Esophagus squamous epithelium (tissue), 5 donors: ENCODE results near the gene MAN2A1. TPM values are rescaled to one million over a fixed set of nuclear protein-coding genes. Genes with fewer than 3 reads are reported as not detected.

Experiments
- DNase-seq: peaks from one replicate; lab custom pipeline; 2025; lab: John Stamatoyannopoulos, UW
- H3K27ac ChIP-seq, 4 donors: fragments of 200-600 bp; sonication (generic); one replicate each; pipeline ENCODE4 v1.5.1; 2016 to 2019; ENCODE audit warnings: mild to moderate bottlenecking in 1 of 4
- H3K27me3 ChIP-seq, 4 donors: fragments of 200-600 bp; sonication (generic); 1 replicate in 3 of 4; 2 replicates in 1 of 4; pipeline versions ENCODE4 v1.5.1 to v1.6.0; 2017 to 2021; ENCODE audit warnings: antibody characterized with exemption in 1 of 4
- H3K36me3 ChIP-seq, 3 donors: fragments of 200-600 bp; sonication (generic); one replicate each; pipeline ENCODE4 v1.5.1; 2016 to 2019
- H3K4me1 ChIP-seq, 3 donors: fragments of 200-600 bp; sonication (generic); one replicate each; pipeline ENCODE4 v1.5.1; 2017 to 2019
- H3K4me3 ChIP-seq, 4 donors: fragments of 200-600 bp; sonication (generic); 1 replicate in 3 of 4; 2 replicates in 1 of 4; pipeline ENCODE4 v1.5.1; 2016 to 2019; ENCODE audit warnings: mild to moderate bottlenecking in 2 of 4, moderate library complexity in 1 of 4
- H3K9me3 ChIP-seq, 3 donors: fragments of 200-600 bp; sonication (generic); one replicate each; pipeline ENCODE4 v1.5.1; 2016 to 2019
- POLR2A ChIP-seq, 4 donors: fragments of 450-650 bp; IDR thresholded peaks; one replicate each; pipeline ENCODE4 v1.6.1; 2017; ENCODE audit warnings: antibody characterized with exemption in 4 of 4, mild to moderate bottlenecking in 4 of 4, moderate library complexity in 3 of 4
- WGBS, 2 donors: methylation state at CpG; one replicate each; pipeline ENCODE4 v1.1.5; 2018; 5-methylcytosine and 5-hydroxymethylcytosine counted together
- intact Hi-C: fragments of 100-400 bp; cut with DNase I; formaldehyde crosslinking; loops from one replicate; pipeline ENCODE4 v1.15.0; 2022
- total RNA-seq, 4 donors: library from RNA; depleted of rRNA; stranded (reverse); fragments of >200 nt; gene quantifications; one replicate each; pipeline ENCODE4 v1.1.0, GENCODE V29; 2016
- TF ChIP-seq, protein P1 (sequence below), 6 experiments: fragments of 450-650 bp in 4 of 6; fragments of 200-600 bp in 2 of 6; sonication (generic) in 2 of 6; IDR thresholded peaks; one replicate each; pipeline ENCODE4 v1.5.1; 2016 to 2019; ENCODE audit warnings: antibody characterized with exemption in 6 of 6, mild to moderate bottlenecking in 4 of 6, moderate library complexity in 4 of 6
- donor health status: DM: yes; HTN: yes; CAD: no.

Gene MAN2A1
- total RNA-seq, 4 donors from 2014 or later, result 27.4 to 40.1 (median 37.4) TPM

DNA sequence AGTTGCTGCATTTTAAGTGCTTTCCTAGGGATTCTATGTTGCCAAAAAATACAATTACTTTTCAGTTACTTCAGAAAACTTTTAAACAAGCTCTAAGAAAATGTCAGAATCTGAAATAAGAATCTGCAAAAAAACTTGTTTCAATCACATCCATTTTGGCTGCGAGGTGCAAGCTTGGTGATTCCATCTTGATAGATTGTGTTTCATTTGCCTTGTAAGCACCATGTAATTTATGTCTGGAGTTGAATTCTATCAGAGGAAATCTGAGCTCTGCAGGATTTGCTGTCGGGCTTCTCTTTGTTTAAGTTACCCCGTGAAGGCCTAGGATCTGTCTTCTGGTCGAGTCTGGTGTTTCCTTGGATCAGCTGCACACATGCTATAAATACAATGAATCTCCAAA lies 40.4 kb upstream of the MAN2A1 start:
- Histone ChIP-seq H3K36me3 (no peaks in the 10 kb centered on the region), H3K4me1 (no peaks in the 10 kb centered on the region), H3K9me3 (no peaks in the 10 kb centered on the region), H3K4me3 (no peak overlapping the region), H3K27ac (no peak overlapping the region), H3K27me3 (no peaks in the 10 kb centered on the region)
- WGBS, 2 donors, result 37 to 53% methylated on average over 3 to 4 of the region's 4 CpGs
- no peak for DNase-seq
- intact Hi-C loops, result no loop called here
- TF ChIP-seq, protein P1, sequence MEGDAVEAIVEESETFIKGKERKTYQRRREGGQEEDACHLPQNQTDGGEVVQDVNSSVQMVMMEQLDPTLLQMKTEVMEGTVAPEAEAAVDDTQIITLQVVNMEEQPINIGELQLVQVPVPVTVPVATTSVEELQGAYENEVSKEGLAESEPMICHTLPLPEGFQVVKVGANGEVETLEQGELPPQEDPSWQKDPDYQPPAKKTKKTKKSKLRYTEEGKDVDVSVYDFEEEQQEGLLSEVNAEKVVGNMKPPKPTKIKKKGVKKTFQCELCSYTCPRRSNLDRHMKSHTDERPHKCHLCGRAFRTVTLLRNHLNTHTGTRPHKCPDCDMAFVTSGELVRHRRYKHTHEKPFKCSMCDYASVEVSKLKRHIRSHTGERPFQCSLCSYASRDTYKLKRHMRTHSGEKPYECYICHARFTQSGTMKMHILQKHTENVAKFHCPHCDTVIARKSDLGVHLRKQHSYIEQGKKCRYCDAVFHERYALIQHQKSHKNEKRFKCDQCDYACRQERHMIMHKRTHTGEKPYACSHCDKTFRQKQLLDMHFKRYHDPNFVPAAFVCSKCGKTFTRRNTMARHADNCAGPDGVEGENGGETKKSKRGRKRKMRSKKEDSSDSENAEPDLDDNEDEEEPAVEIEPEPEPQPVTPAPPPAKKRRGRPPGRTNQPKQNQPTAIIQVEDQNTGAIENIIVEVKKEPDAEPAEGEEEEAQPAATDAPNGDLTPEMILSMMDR (IDR thresholded peaks at IDR 0.05), result no peak
- TF ChIP-seq POLR2A (IDR thresholded peaks at IDR 0.05), result no peak

GRCh38 chr5:109650493-109650892 lies 39.2 kb upstream of the MAN2A1 start:
- Histone ChIP-seq H3K4me3 (no peak overlapping the region), H3K4me1 (no peaks in the 10 kb centered on the region), H3K9me3 (no peaks in the 10 kb centered on the region), H3K27me3 (no peaks in the 10 kb centered on the region), H3K27ac (no peak overlapping the region), H3K36me3 (no peaks in the 10 kb centered on the region)
- TF ChIP-seq, protein P1 (IDR thresholded peaks at IDR 0.05), result no peak
- TF ChIP-seq POLR2A (IDR thresholded peaks at IDR 0.05), result no peak
- DNase-seq, result no peak
- intact Hi-C loops, result no loop called here
- 62 to 72% methylated on average over 2 of the region's 4 CpGs for WGBS, 2 donors

- 32 to 46% methylated on average over 1 of the region's 1 CpG for whole genome bisulfite sequencing, 2 donors
- DNase-seq, result no peak
- intact Hi-C loops, result no loop called here
Measured at GRCh38 chr5:109652096-109652495, 37.6 kb upstream of the MAN2A1 start.

DNA sequence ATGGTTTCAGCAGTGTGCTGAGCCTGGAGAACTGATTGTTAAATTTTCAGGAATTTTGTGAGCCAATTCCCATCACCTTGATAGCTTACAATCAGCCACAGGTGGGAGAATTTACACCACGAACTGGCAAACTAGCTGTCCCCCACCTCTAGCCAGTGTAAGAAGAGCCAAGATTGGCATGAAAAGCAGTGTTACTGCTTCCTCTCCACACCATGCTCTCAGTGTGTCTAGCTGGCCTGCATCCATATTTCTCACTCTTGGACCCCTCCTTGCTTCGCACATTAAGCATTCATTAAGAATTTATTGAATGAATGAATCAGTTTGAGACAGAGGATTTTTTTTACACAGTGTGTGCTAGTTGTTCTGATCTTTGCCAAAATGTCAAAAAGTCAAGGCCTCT lies 36.7 kb upstream of the MAN2A1 start:
- 37 to 69% methylated on average over 2 of the region's 2 CpGs for WGBS, 2 donors
- TF ChIP-seq POLR2A (IDR thresholded peaks at IDR 0.05), result no peak
- TF ChIP-seq, protein P1 (IDR thresholded peaks at IDR 0.05), result no peak
- H3K27me3 ChIP-seq, result no peaks in the 10 kb centered on the region
- no peak for DNase-seq
- H3K4me3 ChIP-seq, result no peak overlapping the region
- no peaks in the 10 kb centered on the region for H3K4me1 ChIP-seq
- no peaks in the 10 kb centered on the region for H3K36me3 ChIP-seq
- no peak overlapping the region for H3K27ac ChIP-seq
- intact Hi-C loops, result no loop called here
- H3K9me3 ChIP-seq, result no peaks in the 10 kb centered on the region

More at GRCh38 chr5:109652096-109652495, 37.6 kb upstream of the MAN2A1 start:
- Histone ChIP-seq H3K4me1 (no peaks in the 10 kb centered on the region), H3K9me3 (no peaks in the 10 kb centered on the region), H3K27ac (no peak overlapping the region), H3K27me3 (no peaks in the 10 kb centered on the region), H3K36me3 (no peaks in the 10 kb centered on the region), H3K4me3 (no peak overlapping the region)
- TF ChIP-seq, protein P1 (IDR thresholded peaks at IDR 0.05), result no peak
- no peak for TF ChIP-seq POLR2A (IDR thresholded peaks at IDR 0.05)

GRCh38 chr5:109653561-109654239 lies 36.0 kb upstream of the MAN2A1 start:
- Histone ChIP-seq H3K4me3 (no peak overlapping the region), H3K27ac (no peak overlapping the region), H3K4me1 (no peaks in the 10 kb centered on the region), H3K36me3 (no peaks in the 10 kb centered on the region), H3K9me3 (no peaks in the 10 kb centered on the region), H3K27me3 (no peaks in the 10 kb centered on the region)
- DNase-seq, result no peak
- no peak for TF ChIP-seq POLR2A (IDR thresholded peaks at IDR 0.05)
- TF ChIP-seq, protein P1 (IDR thresholded peaks at IDR 0.05), result no peak
- intact Hi-C loops, result no loop called here
- 68 to 92% methylated on average over 3 of the region's 3 CpGs for WGBS, 2 donors
